Spleen (tissue), 7 donors: ENCODE measurements around the gene RFX2.

Experiments
- CTCF ChIP-seq, 11 experiments: fragments of 200-600 bp in 7 of 11; fragments of 450-650 bp in 4 of 11; sonication (generic) in 4 of 11; IDR thresholded peaks in 8 of 11; conservative IDR thresholded peaks in 3 of 11; 1 replicate in 7 of 11; 2 replicates in 4 of 11; pipeline versions ENCODE4 v1.4.0 to v1.8.0; 2016 to 2021; ENCODE audit warnings: antibody characterized with exemption in 11 of 11, inconsistent platforms in 4 of 11, mild to moderate bottlenecking in 1 of 11
- POLR2A ChIP-seq, 3 donors: fragments of 450-650 bp; IDR thresholded peaks; one replicate each; pipeline ENCODE4 v1.5.1; 2017; ENCODE audit warnings: antibody characterized with exemption in 3 of 3, mild to moderate bottlenecking in 1 of 3
- donor health status: DM: no; HTN: no; CAD: no; lungs with moderate emphysema.
- donor health status: DM: no; HTN: no; CAD: no.
- donor health status: DM: no; HTN: no; CAD: no.

GRCh38 chr19:6058518-6059201 lies 51.6 kb downstream of the RFX2 start:
- TF ChIP-seq CTCF (IDR thresholded peaks at IDR 0.05 in 8 of 11, conservative IDR thresholded peaks at IDR 0.05 in 3 of 11) (no peak), POLR2A (IDR thresholded peaks at IDR 0.05) (no peak)
